HepG2 (cell line): ENCODE measurements around the gene PAPOLB. TPM values are rescaled to one million over a fixed set of nuclear protein-coding genes. Genes with fewer than 3 reads are reported as not detected.

ENCODE experiments used
- ATAC-seq: fragments of 200-7000 bp; cut with Tn5 transposase; 3 replicates; pipeline ENCODE4 v1.9.1; 2020; ENCODE audit warnings: mild to moderate bottlenecking, moderate library complexity
- BruUV-seq: library from RNA; stranded (reverse); fragments of 400-500 nt; replicated peaks from 2 replicates; lab custom pipeline; 2021; lab: Mats Ljungman, UMichigan
- CTCF ChIA-PET: fragments of 300-600 bp; formaldehyde crosslinking; extraction: SDS; loops from one replicate; lab custom pipeline; 2021; ENCODE audit warnings: low total read pairs, inconsistent platforms, low intra/inter-chr PET ratio; lab: Yijun Ruan, JAX
- POLR2A ChIA-PET: fragments of 350-600 bp; sonication (Branson Sonifier 250); formaldehyde crosslinking; loops from one replicate; lab custom pipeline; 2020; ENCODE audit warnings: antibody characterized with exemption, inconsistent platforms; lab: Yijun Ruan, JAX
- DNase-seq: peaks from one replicate; pipeline ENCODE4 v3.0.0-alpha.2; 2015; ENCODE audit warnings: low spot score
- FAIRE-seq: peaks from 3 replicates; lab custom pipeline; 2011; peaks lifted over from hg19 to GRCh38; lab: Jason Lieb, UNC
- H2AFZ ChIP-seq: one replicate; pipeline ENCODE4 v1.6.1; 2011; ENCODE audit warnings: low read length, inconsistent platforms
- H3K27ac ChIP-seq: fragments of 300-600 bp; 3 replicates; pipeline ENCODE4 v1.8.0; 2011; ENCODE audit warnings: mixed run types, mild to moderate bottlenecking, mixed read lengths, low read length, inconsistent platforms; ENCODE audit not compliant: insufficient read depth; ENCODE audit errors: extremely low read length
- H3K27me3 ChIP-seq, 2 experiments: fragments of 200-600 bp in 1 of 2; 2 replicates in 1 of 2; 3 replicates in 1 of 2; pipeline versions ENCODE4 v1.6.0 to v1.8.0; 2011; ENCODE audit warnings: low read length in 2 of 2, mild to moderate bottlenecking in 2 of 2, moderate library complexity in 2 of 2, inconsistent platforms in 1 of 2; ENCODE audit not compliant: insufficient read depth in 2 of 2, control insufficient read depth in 1 of 2
- H3K36me3 ChIP-seq, 2 experiments: fragments of 200-600 bp in 1 of 2; replicated peaks in 1 of 2; 2 replicates in 1 of 2; 3 replicates in 1 of 2; pipeline versions ENCODE4 v1.5.1 to v1.8.0; 2011; ENCODE audit warnings: low read length in 2 of 2, inconsistent platforms in 1 of 2; ENCODE audit not compliant: insufficient read depth in 2 of 2, control insufficient read depth in 1 of 2
- H3K4me1 ChIP-seq: 2 replicates; pipeline ENCODE4 v1.5.1; 2012; ENCODE audit warnings: low read length, inconsistent platforms; ENCODE audit not compliant: insufficient read depth
- H3K4me2 ChIP-seq: 2 replicates; pipeline ENCODE4 v1.6.0; 2011; ENCODE audit warnings: low read depth, low read length, inconsistent platforms
- H3K4me3 ChIP-seq, 3 experiments: fragments of 200-600 bp in 1 of 3; sonication (generic), shearing (Covaris generic) in 1 of 3; replicated peaks in 1 of 3; 2 replicates each; pipeline ENCODE4 v1.5.1; 2011 to 2016; ENCODE audit warnings: low read length in 3 of 3, inconsistent platforms in 2 of 3, low read depth in 2 of 3, mild to moderate bottlenecking in 2 of 3, control low read depth in 1 of 3, mixed read lengths in 1 of 3; ENCODE audit not compliant: insufficient read depth in 1 of 3
- H3K79me2 ChIP-seq: one replicate; pipeline ENCODE4 v1.6.1; 2011; ENCODE audit warnings: low read length, inconsistent platforms; ENCODE audit not compliant: insufficient read depth
- H3K9ac ChIP-seq: 2 replicates; pipeline ENCODE4 v1.6.0; 2011; ENCODE audit warnings: mild to moderate bottlenecking, low read depth, low read length, inconsistent platforms; ENCODE audit not compliant: insufficient read depth
- H3K9me3 ChIP-seq: 2 replicates; pipeline ENCODE4 v1.5.1; 2012; ENCODE audit warnings: mild to moderate bottlenecking, low read length
- H4K20me1 ChIP-seq: 2 replicates; pipeline ENCODE4 v1.6.0; 2011; ENCODE audit warnings: inconsistent platforms, mild to moderate bottlenecking, low read length, moderate library complexity; ENCODE audit not compliant: insufficient read depth
- SMYD3 ChIP-seq: sonication (generic); formaldehyde crosslinking; IDR thresholded peaks from 2 replicates; pipeline ENCODE4 v1.8.1; 2023; ENCODE audit warnings: mild to moderate bottlenecking, missing genetic modification reagents
- ZFX ChIP-seq: sonication (generic); formaldehyde crosslinking; IDR thresholded peaks from 2 replicates; pipeline ENCODE4 v1.4.0; 2020; ENCODE audit warnings: mild to moderate bottlenecking, low read depth, missing genetic modification reagents, moderate library complexity
- ZNF263 ChIP-seq: sonication (generic); formaldehyde crosslinking; IDR thresholded peaks from 2 replicates; pipeline ENCODE4 v1.4.0; 2020; ENCODE audit warnings: missing genetic modification reagents
- ZNF619 ChIP-seq: sonication (generic); formaldehyde crosslinking; IDR thresholded peaks from 2 replicates; pipeline ENCODE4 v1.4.0; 2020; ENCODE audit warnings: mild to moderate bottlenecking, missing genetic modification reagents
- WGBS: methylation state at CpG from one replicate; pipeline ENCODE4 v1.1.6; 2017; ENCODE audit warnings: low lambda C conversion rate; 5-methylcytosine and 5-hydroxymethylcytosine counted together
- in situ Hi-C: cut with HindIII; loops from 2 replicates; pipeline ENCODE4 v1.10.0; 2017; ENCODE audit warnings: low pct_unique_long_range_greater_than_20kb; ENCODE audit not compliant: extremely low pct_ligation_motif_present
- intact Hi-C: fragments of 100-400 bp; cut with micrococcal nuclease; formaldehyde crosslinking; loops from one replicate; pipeline ENCODE4 v1.10.0; 2022; ENCODE audit not compliant: unreplicated experiment
- polyA plus RNA-seq, 8 experiments: library from polyadenylated mRNA; depleted of rRNA in 3 of 8; stranded (reverse) in 7 of 8; unstranded in 1 of 8; fragments of >200 nt; fragmentation: Illumina TruSeq in 4 of 8; extraction: Trizol in 4 of 8; gene quantifications; 2 replicates each; pipeline versions ENCODE4 v1.2.1 to v1.2.3, GENCODE V29; 2011 to 2016; ENCODE audit warnings: low read depth in 4 of 8, missing spikeins in 1 of 8, mixed read lengths in 1 of 8; ENCODE audit not compliant: insufficient read depth in 1 of 8
- total RNA-seq, 5 experiments: library from RNA; depleted of rRNA; stranded (reverse); fragments of >200 nt; fragmentation: Illumina TruSeq; extraction: Trizol; gene quantifications; 2 replicates each; pipeline ENCODE4 v1.2.3, GENCODE V29; 2016; ENCODE audit warnings: low read depth in 1 of 5
- TF ChIP-seq, protein P1 (sequence below): IDR thresholded peaks from 2 replicates; pipeline ENCODE4 v1.6.1; 2016; ENCODE audit warnings: low read depth, missing genetic modification reagents, missing compliant biosample characterization

Gene PAPOLB
- total and polyA plus RNA-seq, 2 of the 13 experiments (the other 11 are each of a cell fraction or from before 2014, with no cell fraction given), result not detected

DNA sequence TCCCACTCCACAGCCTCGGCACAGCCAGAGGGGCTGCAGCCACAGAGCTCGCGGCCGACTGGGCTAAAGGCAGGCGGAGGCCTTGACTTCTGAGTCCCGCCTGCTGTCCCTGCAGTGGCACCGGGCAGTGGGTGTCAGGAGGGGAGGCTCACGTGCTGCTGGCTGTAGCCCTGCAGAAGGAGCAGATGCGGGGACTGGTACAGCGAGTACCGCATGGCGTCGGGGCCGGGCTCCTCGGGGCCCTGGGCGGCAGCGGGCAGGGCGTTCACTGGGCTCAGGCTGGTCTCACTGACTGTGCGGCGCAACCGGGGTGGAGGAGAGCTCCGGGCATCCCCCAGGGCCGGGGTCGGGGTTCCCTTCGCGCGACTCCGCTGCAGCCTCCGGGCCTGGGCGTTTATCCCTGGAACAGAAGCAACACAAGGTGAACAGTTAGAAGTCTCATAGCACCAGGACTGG, 25.6 kb downstream of the PAPOLB start (continued):
- TF ChIP-seq, protein P1, sequence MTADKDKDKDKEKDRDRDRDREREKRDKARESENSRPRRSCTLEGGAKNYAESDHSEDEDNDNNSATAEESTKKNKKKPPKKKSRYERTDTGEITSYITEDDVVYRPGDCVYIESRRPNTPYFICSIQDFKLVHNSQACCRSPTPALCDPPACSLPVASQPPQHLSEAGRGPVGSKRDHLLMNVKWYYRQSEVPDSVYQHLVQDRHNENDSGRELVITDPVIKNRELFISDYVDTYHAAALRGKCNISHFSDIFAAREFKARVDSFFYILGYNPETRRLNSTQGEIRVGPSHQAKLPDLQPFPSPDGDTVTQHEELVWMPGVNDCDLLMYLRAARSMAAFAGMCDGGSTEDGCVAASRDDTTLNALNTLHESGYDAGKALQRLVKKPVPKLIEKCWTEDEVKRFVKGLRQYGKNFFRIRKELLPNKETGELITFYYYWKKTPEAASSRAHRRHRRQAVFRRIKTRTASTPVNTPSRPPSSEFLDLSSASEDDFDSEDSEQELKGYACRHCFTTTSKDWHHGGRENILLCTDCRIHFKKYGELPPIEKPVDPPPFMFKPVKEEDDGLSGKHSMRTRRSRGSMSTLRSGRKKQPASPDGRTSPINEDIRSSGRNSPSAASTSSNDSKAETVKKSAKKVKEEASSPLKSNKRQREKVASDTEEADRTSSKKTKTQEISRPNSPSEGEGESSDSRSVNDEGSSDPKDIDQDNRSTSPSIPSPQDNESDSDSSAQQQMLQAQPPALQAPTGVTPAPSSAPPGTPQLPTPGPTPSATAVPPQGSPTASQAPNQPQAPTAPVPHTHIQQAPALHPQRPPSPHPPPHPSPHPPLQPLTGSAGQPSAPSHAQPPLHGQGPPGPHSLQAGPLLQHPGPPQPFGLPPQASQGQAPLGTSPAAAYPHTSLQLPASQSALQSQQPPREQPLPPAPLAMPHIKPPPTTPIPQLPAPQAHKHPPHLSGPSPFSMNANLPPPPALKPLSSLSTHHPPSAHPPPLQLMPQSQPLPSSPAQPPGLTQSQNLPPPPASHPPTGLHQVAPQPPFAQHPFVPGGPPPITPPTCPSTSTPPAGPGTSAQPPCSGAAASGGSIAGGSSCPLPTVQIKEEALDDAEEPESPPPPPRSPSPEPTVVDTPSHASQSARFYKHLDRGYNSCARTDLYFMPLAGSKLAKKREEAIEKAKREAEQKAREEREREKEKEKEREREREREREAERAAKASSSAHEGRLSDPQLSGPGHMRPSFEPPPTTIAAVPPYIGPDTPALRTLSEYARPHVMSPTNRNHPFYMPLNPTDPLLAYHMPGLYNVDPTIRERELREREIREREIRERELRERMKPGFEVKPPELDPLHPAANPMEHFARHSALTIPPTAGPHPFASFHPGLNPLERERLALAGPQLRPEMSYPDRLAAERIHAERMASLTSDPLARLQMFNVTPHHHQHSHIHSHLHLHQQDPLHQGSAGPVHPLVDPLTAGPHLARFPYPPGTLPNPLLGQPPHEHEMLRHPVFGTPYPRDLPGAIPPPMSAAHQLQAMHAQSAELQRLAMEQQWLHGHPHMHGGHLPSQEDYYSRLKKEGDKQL, result no peak
- TF ChIP-seq SMYD3 (CRISPR knock-in tag) (no peak), ZFX (CRISPR knock-in tag) (no peak)

DNA sequence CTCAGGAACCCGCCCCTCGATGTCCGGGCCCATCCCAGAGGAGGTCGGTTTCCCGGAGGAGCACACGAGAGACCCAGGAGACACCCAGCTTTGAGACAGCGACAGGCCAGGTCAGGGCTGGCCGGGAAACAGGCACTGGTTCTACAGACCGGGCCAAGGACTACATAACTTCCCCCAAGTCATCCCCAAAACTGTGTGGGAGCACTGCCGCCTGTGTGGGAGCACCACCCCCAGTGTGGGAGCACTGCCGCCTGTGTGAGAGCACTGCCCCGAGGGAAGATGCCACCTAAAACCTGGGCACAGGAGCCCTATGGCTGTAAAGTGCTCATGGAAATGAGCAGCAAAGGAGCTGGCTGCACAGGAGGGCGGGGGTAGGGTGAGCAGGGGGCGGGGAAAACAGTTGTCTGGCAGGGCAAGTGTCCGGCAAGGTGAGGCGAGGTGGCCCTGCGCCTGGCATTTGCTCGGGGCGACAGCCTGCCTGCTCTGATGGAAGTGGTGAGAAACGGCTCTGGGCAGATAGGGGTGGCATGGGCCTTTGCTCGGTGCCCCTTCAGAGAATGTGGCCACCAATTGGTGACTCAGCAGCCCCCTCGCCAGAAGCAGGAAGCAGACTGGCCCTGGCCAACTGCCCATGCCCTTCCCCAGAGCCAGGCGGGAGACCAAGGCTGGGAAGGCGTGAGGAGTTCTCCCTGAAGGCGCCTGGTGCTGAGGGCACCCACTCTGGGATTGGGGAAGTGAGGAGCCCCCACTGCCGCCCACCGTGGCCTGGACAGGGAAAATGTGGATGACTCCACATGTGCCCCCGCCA, 26.2 kb downstream of the PAPOLB start:
- H3K4me2 ChIP-seq, result no peak overlapping the region
- H3K79me2 ChIP-seq, result no peaks in the 10 kb centered on the region
- no peak for ATAC-seq
- H3K27me3 ChIP-seq, result peaks cover 4 to 35% of the 10 kb centered on the region in 2 experiments
- ChIA-PET CTCF (no interaction called here), POLR2A (no interaction called here)
- TF ChIP-seq ZNF263 (CRISPR knock-in tag), result peak; percentile 94
- TF ChIP-seq ZNF619 (CRISPR knock-in tag), result no peak
- no peak overlapping the region for H2AFZ ChIP-seq
- H3K27ac ChIP-seq, result no peak overlapping the region
- peaks cover 9% of the 10 kb centered on the region; the same call in 1 of the 2 replicates for H3K4me1 ChIP-seq
- 40% methylated on average over 9 of the region's 28 CpGs for WGBS
- no peak for DNase-seq
- no peaks in the 10 kb centered on the region for H3K9me3 ChIP-seq
- FAIRE-seq, result no peak
- no TSS peak for BruUV-seq
- no peak overlapping the region for H3K9ac ChIP-seq
- no peaks in the 10 kb centered on the region for H3K36me3 ChIP-seq
- in situ Hi-C loops (no loop called here), intact Hi-C loops (no loop called here)
- no peaks in the 10 kb centered on the region for H4K20me1 ChIP-seq
- H3K4me3 ChIP-seq, result no peak overlapping the region
